Superior temporal gyrus (tissue), 1 donor: ENCODE results near the gene SGCA.

Experiments
- DNase-seq: peaks from one replicate; pipeline ENCODE4 v3.0.0-alpha.2; 2016; ENCODE audit errors: extremely low spot score

SGCA gene

GRCh38 chr17:50165867-50166517 lies at the start of gene SGCA:
TSS of gene SGCA (plus strand) at chr17:50166005. CDS start at chr17:50166041, 36 bp downstream.
- DNase-seq = no peak

GRCh38 chr17:50117202-50118051 lies 48.4 kb upstream of the SGCA start:
- DNase-seq = no peak

DNA sequence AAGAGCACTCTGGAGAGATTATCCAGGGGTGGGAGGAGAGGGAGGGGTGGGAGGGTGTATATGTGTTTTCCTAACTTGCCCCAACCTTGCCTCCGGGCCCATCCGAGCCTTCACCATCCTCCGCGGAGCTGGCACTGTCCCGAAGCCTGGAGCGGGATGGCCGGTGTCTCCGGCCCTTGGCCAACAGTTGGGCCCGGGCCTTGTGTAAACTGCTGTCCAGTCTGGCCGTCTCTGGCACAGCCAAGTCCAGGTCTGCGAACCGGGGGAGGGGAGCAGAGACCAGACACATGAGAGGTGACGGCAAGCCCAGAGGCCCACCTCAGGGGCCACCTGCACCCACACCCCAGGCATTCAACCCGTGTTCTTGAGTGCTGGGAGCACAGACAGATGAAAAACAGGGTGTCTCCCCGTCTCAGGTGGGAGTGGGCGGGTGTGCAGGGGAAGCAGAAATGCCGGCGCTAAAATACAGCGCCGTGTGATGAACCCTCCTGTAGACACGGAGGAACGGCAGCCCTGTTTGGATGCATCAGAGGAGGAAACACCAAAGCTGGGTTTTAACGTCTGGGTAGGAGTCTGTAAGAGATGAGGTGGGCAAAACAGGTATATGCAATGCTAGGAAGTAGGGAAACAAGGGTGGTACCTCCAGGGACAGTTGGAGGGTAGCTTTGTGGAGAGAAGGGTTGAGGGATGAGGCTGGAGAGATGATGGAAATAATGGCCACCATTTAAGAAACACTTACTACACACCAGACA lies 47.6 kb upstream of the SGCA start:
- no peak for DNase-seq

DNA sequence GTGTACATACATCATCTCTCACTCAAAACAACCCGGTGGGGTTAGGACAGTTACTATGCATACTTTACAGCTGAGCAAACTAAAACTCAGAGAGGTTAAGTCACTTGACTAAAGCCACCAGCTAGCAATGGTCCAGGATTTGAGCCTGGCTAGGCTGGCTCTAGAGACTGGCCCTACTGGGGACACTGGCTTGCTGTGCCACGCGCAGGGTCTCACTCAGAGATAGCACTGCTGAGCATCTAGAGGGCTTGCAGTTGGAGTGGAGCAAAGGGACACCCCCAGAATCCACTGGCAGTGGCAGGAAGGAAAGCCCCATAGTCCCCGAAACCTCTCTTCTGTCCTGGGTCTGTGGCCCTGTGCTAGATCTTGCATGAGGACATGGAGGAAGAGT lies 47.0 kb upstream of the SGCA start:
- no peak for DNase-seq

DNA sequence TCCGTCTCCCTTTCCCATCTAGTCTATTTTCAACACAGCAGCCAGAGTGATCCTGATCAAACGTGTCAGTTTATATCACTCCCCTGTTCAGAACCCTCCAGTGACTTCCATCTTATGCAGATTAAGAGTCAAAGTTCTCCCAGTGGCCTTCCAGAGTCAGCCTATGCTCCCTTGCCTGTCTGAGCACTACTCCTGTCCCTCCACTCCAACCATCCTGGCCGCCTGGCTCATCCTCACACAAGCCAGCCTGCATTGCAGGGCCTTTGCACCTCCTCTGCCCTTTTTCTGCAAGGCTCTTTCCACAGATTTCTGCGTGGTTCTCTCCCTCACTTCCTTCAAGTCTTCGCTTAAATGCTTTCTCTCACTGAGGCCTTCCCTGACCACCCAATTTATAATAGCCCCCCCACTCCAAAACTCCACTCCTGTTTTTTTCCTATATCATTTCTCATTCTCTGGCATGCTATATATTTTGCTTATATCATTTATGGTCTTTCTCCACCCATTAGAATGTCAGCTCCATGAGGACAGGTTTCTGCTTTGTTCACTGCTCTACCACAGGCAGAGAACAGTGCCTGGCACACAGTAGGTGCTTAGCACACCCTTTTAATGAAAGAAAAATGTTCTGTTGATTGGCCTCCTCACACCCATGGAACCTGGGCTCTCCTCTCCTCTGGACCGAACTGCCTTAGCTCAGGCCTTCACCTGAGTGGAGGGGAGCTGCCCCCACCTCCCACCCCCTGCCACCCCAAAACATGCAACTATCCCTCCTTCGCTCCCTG lies 45.1 kb upstream of the SGCA start:
- DNase-seq = no peak

DNA sequence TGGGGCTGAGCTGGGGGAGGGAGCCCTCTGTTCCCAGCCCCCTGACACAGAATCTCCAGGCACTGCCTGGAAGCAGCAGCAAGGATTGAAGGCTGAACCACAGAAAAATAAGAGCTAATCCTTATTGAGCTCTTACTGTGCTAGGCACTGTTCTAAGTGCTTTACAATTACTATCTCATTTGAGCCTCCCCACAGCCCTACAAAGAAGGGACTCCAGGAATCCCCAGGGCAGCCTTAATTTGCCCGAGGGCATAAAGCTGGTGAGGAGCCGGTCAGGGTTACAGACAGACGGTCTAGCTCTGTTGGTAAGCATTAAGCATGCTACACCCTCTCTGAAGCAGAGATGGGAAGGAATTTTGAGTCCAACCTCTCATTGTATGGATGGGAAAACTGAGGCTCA lies 42.9 kb upstream of the SGCA start:
- no peak for DNase-seq

- no peak for DNase-seq
Observed at GRCh38 chr17:50123649-50124349, 42.0 kb upstream of the SGCA start.

DNA sequence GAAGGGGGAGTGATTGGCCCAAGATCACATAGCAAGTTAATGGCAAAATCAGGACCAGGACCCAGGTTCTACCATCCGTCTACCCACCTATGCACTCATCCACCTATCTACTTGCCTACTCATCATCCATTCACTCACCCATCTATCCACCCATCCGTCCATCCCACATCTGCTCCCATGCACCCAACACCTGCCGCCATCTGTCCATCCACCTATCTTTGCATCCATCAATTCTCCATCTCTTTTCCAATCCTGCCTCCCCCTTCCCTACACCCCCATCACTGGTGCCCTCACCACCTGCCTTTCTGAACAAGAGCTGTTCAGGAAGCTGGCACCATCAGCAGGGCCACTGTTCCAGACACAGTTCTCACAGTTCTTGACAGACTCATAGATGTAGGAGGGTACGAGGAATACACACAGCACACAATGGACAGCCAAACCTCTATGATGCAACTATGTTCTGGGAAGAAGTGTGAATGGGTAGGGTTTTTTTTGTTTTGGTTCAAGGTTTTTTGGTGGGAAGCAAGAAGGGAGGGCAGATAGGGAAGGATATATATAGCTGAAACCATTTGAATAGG lies 40.3 kb upstream of the SGCA start:
- DNase-seq = peak; percentile 63

DNA sequence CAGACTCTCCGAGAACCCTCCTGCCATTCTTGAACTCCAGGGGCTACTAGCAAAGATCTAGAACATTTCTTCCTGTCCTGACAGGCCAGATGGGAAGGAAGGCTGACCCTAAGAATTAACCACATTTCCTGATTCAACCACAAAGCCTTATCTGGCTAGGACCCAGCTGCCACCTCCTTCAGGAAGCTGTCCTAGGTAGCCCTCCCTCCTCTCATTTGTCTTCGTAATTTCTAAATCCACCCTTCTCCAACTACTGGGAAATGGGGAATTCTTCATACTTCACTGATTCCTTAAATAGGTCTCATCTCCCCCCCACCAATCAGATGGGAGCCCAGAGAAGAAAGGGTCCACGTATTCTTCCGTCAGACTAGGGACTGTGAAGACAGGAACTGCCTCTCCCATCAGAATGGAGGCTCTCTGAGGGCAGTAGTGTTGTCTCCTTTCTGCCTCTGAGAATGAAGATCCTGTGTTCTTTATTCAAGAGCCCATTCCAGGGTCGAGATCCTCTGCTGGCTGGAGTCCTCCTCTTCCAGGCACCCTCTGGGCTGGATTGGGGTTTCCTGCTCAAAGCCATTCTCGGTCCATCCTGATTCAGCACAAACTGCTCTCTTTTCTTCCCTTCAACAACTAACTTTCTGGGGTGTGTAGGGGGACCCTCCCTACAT lies 38.0 kb upstream of the SGCA start:
- no peak for DNase-seq

- no peak for DNase-seq
Observed at GRCh38 chr17:50128441-50129352, 37.1 kb upstream of the SGCA start.

DNA sequence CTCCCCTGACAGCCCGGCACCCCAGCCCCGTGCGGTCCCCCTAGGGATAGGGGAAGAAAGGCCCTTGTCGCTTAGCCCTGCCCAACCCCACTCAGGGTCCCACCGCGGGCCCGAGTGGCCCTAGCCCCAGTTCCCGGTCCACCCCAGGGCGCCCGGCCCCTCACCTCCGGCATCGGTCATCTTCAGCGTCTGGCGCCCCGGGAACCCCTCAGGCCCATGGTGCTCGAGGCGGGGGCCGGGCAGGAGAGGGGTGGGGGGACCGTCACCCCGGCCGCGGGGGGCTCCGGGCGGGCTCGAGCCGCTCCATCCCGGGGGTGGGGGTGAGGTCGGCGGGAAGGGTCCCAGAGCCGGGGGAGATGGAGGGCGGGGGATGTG lies 36.5 kb upstream of the SGCA start:
- DNase-seq = no peak

- no peak for DNase-seq
Observed at GRCh38 chr17:50129728-50130558, 35.9 kb upstream of the SGCA start, which contains the start of gene SAMD14. TSS of gene SAMD14 (minus strand) at chr17:50130160. CDS start at chr17:50124959, 5,201 bp downstream.

GRCh38 chr17:50130559-50131305 lies 35.1 kb upstream of the SGCA start:
- DNase-seq = no peak

- DNase-seq = no peak
Observed at GRCh38 chr17:50132104-50132794, 33.6 kb upstream of the SGCA start.

DNA sequence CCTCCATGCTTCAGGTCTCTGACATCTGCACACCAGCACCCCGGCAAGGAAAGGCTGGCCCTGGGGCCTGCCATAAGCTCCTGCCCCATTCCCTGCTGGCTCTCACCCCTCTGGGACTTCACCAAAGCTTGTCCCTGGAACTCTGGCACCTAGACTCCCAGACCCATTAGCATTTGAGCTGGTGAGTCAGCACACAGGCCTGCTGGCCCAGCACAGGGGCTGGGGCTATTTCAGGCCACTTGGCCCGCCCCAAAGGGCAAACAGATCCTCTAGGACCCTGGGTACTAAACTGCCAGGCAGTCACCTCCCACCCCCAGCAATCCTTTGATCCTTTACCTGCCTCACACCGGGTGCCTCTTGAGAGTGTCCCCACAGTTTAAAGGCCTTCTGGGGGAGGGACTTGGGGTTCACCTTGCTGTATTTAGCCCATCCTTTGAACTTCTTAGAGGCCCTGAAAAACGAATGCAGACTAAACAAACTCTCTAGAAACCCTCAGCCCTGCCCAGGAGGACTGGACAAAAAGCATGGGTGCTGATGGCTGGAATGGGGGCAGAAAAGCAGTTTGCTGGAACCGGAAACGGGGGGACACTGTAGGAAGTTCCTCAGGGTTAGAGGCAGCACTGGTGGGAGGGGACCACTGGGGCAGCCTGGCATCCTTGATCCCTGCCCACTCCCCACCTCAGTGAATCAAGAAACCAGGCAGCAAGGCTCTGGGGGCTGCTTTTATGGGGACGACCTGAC lies 32.6 kb upstream of the SGCA start:
- DNase-seq = no peak

GRCh38 chr17:50133769-50134099 lies 32.1 kb upstream of the SGCA start:
- DNase-seq = no peak
